GM18873 (cell line): ENCODE data around the gene CENATAC.
"Not testable (repeated sequence)": the region's sequence is repeated elsewhere in the genome, so short reads cannot be mapped to it uniquely, and the experiment has no call there.

Experiments
- ATAC-seq: cut with Tn5 transposase; IDR thresholded peaks from one replicate; pipeline ENCODE4 v1.9.1; 2021; ENCODE audit warnings: mild to moderate bottlenecking, moderate library complexity, moderate number of reproducible peaks; ENCODE audit not compliant: unreplicated experiment, low FRiP score

Gene CENATAC

GRCh38 chr11:119025541-119025940 lies 27.6 kb downstream of the CENATAC start:
- ATAC-seq = no peak

GRCh38 chr11:119025978-119026766 lies 28.2 kb downstream of the CENATAC start:
- no peak for ATAC-seq

- no peak for ATAC-seq
These were observed 29.0 kb downstream of the CENATAC start for GRCh38 chr11:119026970-119027369.

GRCh38 chr11:119027561-119028345 lies 29.8 kb downstream of the CENATAC start:
- no peak for ATAC-seq

GRCh38 chr11:119028346-119029068 lies 30.6 kb downstream of the CENATAC start:
- ATAC-seq = no peak

GRCh38 chr11:119029069-119029339 lies 31.1 kb downstream of the CENATAC start:
- no peak for ATAC-seq

- ATAC-seq = no peak
These were observed 31.5 kb downstream of the CENATAC start for GRCh38 chr11:119029340-119030028.

- no peak for ATAC-seq
These were observed 32.0 kb downstream of the CENATAC start for GRCh38 chr11:119030029-119030328.

- peak; percentile 71 for ATAC-seq
These were observed 32.5 kb downstream of the CENATAC start, which contains the start of gene SLC37A4 for GRCh38 chr11:119030329-119031047. TSS of gene SLC37A4 (minus strand) at chr11:119030877.

GRCh38 chr11:119031912-119032280 lies 34.0 kb downstream of the CENATAC start:
- no peak for ATAC-seq

- ATAC-seq = not testable (repeated sequence)
These were observed 35.5 kb downstream of the CENATAC start for GRCh38 chr11:119033421-119033820.

- ATAC-seq = no peak
These were observed 36.9 kb downstream of the CENATAC start for GRCh38 chr11:119034813-119035212.

GRCh38 chr11:119038884-119039283 lies 40.9 kb downstream of the CENATAC start:
- ATAC-seq = no peak

- not testable (repeated sequence) for ATAC-seq
These were observed 41.5 kb downstream of the CENATAC start for GRCh38 chr11:119039471-119039870.

- ATAC-seq = no peak
These were observed 44.0 kb downstream of the CENATAC start for GRCh38 chr11:119041821-119042514.

- no peak for ATAC-seq
These were observed 45.0 kb downstream of the CENATAC start for GRCh38 chr11:119042927-119043326.

- ATAC-seq = no peak
These were observed 46.8 kb downstream of the CENATAC start for GRCh38 chr11:119044708-119045107.

GRCh38 chr11:119046489-119046888 lies 48.6 kb downstream of the CENATAC start:
- ATAC-seq = no peak

- ATAC-seq = no peak
These were observed 49.3 kb downstream of the CENATAC start for GRCh38 chr11:119047205-119047604.

GRCh38 chr11:119048644-119049043 lies 50.7 kb downstream of the CENATAC start:
- no peak for ATAC-seq
